Measurements from ENCODE around the gene RPS6KL1.
A peak's percentile ranks its signal among the peaks of the same experiment; 100 is the strongest.
"Not testable (repeated sequence)": the region's sequence is repeated elsewhere in the genome, so short reads cannot be mapped to it uniquely, and the experiment has no call there.

Gene RPS6KL1

GRCh38 chr14:74931744-74932143, 8.7 kb upstream of the RPS6KL1 start:
- H3K4me2 ChIP-seq (ENCODE audit: low read length); H3K9me3 ChIP-seq (replicated peaks; ENCODE audit: low read length); H3K9ac ChIP-seq (ENCODE audit: low read depth, low read length); H3K36me3 ChIP-seq (ENCODE audit: insufficient read depth, low read length); H3K27me3 ChIP-seq (ENCODE audit: control insufficient read depth, insufficient read depth, low read length); H3K4me3 ChIP-seq (ENCODE audit: low read length): not testable (repeated sequence)
- peaks cover 25% of the 10 kb centered on the region for H3K4me1 ChIP-seq (ENCODE audit: control insufficient read depth, insufficient read depth, low read length)

DNA sequence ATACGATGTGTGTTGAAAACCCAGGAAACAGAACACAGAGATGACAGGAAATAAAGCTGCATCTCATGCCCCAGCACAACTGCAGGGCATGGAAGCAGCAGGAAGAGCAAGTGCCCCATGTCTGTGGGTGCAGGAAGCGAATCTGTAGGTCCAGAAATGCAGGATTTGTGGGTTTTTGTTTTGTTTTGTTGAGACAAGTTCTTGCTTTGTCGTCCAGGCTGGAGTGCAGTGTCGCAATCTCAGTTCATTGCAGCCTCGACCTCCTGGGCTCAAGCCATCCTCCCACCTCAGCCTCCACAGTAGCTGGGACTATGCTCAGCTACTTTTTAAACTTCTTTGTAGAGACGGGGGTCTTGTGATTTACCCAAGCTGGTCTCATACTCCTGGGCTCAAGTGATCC, 6.2 kb upstream of the RPS6KL1 start:
- no peak overlapping the region for H3K9ac ChIP-seq (ENCODE audit: low read depth, low read length)
- peaks cover 6% of the 10 kb centered on the region for H3K27me3 ChIP-seq (ENCODE audit: control insufficient read depth, insufficient read depth, low read length)
- H3K4me3 ChIP-seq (ENCODE audit: low read length), result no peak overlapping the region

DNA sequence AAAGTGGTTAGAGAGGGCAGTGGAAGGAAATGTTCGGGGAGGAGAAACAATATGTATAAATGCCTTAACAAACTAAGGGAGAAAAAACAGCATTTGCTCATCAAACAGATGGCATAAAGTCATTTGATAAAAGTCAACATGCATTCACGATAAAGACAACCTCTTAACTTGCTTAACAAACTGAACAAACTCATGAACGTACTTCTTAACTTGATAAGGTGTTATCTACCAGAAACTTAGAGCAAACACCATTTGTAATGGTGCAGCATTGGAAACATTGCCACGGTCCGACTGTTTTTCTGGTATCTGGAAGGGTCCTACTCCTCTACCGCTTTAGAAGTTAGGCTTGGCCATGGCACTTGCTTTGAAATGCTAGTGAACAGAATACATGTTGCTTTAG, 4.2 kb upstream of the RPS6KL1 start:
- Histone ChIP-seq H3K4me2 (ENCODE audit: low read length) (no peak overlapping the region), H3K27me3 (ENCODE audit: control insufficient read depth, insufficient read depth, low read length) (peaks cover 6% of the 10 kb centered on the region), H3K9me3 (replicated peaks; ENCODE audit: low read length) (no peaks in the 10 kb centered on the region), H3K36me3 (ENCODE audit: insufficient read depth, low read length) (no peaks in the 10 kb centered on the region), H3K4me1 (ENCODE audit: control insufficient read depth, insufficient read depth, low read length) (peaks cover 8% of the 10 kb centered on the region), H3K9ac (ENCODE audit: low read depth, low read length) (no peak overlapping the region), H3K4me3 (ENCODE audit: low read length) (no peak overlapping the region)

More for the DNA sequence above, 6.2 kb upstream of the RPS6KL1 start:
- peaks cover 13% of the 10 kb centered on the region for H3K4me1 ChIP-seq (ENCODE audit: control insufficient read depth, insufficient read depth, low read length)
- H3K9me3 ChIP-seq (replicated peaks; ENCODE audit: low read length), result no peaks in the 10 kb centered on the region
- H3K36me3 ChIP-seq (ENCODE audit: insufficient read depth, low read length), result no peaks in the 10 kb centered on the region
- H3K4me2 ChIP-seq (ENCODE audit: low read length), result no peak overlapping the region

- Histone ChIP-seq H3K9ac (ENCODE audit: low read depth, low read length) (no peak overlapping the region), H3K4me3 (ENCODE audit: low read length) (no peak overlapping the region), H3K4me2 (ENCODE audit: low read length) (no peak overlapping the region), H3K27me3 (ENCODE audit: control insufficient read depth, insufficient read depth, low read length) (peaks cover 6% of the 10 kb centered on the region), H3K4me1 (ENCODE audit: control insufficient read depth, insufficient read depth, low read length) (peaks cover 19% of the 10 kb centered on the region), H3K9me3 (replicated peaks; ENCODE audit: low read length) (no peaks in the 10 kb centered on the region), H3K36me3 (ENCODE audit: insufficient read depth, low read length) (no peaks in the 10 kb centered on the region)
These were observed 1.0 kb upstream of the RPS6KL1 start for GRCh38 chr14:74924061-74924460.

DNA sequence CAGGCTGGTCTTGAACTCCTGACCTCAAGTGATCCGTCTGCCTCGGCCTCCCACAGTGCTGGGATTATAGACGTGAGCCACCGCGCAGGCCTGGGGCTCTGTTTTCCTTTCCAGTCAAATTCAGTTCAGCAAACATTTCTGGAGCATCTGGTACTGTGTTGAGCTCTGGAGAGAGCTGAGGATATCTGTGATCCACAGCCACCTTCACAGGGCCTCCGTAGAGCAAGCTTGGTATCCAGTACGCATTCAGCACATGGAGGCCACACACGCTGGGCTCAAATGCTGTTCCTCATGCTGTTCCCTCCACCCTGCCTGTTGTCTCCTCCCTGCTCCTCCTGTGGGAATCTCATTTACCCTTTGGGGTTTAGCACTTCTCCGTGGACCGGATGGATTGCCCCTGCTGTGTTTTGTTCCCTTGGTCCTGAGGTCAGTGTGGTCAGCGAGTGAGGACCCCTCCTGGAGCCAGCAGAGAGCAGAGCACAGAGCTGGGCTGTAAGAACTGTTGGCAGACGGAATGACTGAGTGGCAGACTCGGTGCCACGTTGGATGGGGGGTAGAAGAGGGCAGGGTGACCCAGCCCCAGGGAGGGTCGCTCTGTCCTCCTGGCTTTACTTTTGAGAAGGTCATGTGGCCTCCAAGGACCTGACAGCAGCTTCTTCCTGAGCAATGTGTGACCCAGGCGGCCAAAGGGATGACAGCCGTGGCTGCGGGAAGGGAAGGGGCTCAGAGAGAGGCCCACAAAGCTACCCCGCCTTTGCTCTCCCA, 891 bp downstream of the RPS6KL1 start:
- Histone ChIP-seq H3K4me3 (ENCODE audit: low read length) (peak overlapping the region; percentile 78), H3K27me3 (ENCODE audit: control insufficient read depth, insufficient read depth, low read length) (no peaks in the 10 kb centered on the region), H3K9me3 (replicated peaks; ENCODE audit: low read length) (no peaks in the 10 kb centered on the region), H3K36me3 (ENCODE audit: insufficient read depth, low read length) (no peaks in the 10 kb centered on the region), H3K4me1 (ENCODE audit: control insufficient read depth, insufficient read depth, low read length) (peaks cover 24% of the 10 kb centered on the region), H3K4me2 (ENCODE audit: low read length) (peak overlapping the region; percentile 89), H3K9ac (ENCODE audit: low read depth, low read length) (peak overlapping the region; percentile 61)

- Histone ChIP-seq H3K4me2 (ENCODE audit: low read length) (no peak overlapping the region), H3K4me1 (ENCODE audit: control insufficient read depth, insufficient read depth, low read length) (peaks cover 24% of the 10 kb centered on the region), H3K9ac (ENCODE audit: low read depth, low read length) (no peak overlapping the region), H3K36me3 (ENCODE audit: insufficient read depth, low read length) (no peaks in the 10 kb centered on the region), H3K27me3 (ENCODE audit: control insufficient read depth, insufficient read depth, low read length) (no peaks in the 10 kb centered on the region), H3K4me3 (ENCODE audit: low read length) (no peak overlapping the region), H3K9me3 (replicated peaks; ENCODE audit: low read length) (no peaks in the 10 kb centered on the region)
These were observed 1.9 kb downstream of the RPS6KL1 start for GRCh38 chr14:74921053-74921620.

DNA sequence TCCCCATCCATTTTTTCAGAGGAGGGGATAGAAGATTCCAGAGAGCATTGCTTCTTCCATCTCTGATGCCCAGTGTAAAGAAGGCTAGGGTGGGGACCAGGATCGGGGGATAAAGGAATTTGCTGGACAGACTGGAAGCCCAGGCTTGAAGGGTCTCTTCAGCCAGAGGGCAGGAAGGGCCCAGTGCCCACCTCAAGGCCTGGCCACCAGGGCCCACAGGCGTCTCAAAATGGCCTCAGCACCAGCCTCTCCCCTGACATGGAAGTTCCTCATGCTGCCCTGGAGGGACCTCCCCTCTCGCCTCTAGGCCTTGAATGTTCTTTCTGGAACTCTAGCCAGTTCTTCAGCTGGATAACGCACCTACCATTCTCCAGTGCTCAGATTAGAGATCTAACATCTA, 2.8 kb downstream of the RPS6KL1 start:
- H3K27me3 ChIP-seq (ENCODE audit: control insufficient read depth, insufficient read depth, low read length), result no peaks in the 10 kb centered on the region
- H3K4me2 ChIP-seq (ENCODE audit: low read length), result no peak overlapping the region
- no peaks in the 10 kb centered on the region for H3K36me3 ChIP-seq (ENCODE audit: insufficient read depth, low read length)
- no peak overlapping the region for H3K4me3 ChIP-seq (ENCODE audit: low read length)
- peaks cover 24% of the 10 kb centered on the region for H3K4me1 ChIP-seq (ENCODE audit: control insufficient read depth, insufficient read depth, low read length)
- no peaks in the 10 kb centered on the region for H3K9me3 ChIP-seq (replicated peaks; ENCODE audit: low read length)
- no peak overlapping the region for H3K9ac ChIP-seq (ENCODE audit: low read depth, low read length)

GRCh38 chr14:74919421-74920165, 3.5 kb downstream of the RPS6KL1 start:
- H3K4me1 ChIP-seq (ENCODE audit: control insufficient read depth, insufficient read depth, low read length), result peaks cover 24% of the 10 kb centered on the region
- H3K9ac ChIP-seq (ENCODE audit: low read depth, low read length), result no peak overlapping the region
- no peak overlapping the region for H3K4me2 ChIP-seq (ENCODE audit: low read length)
- no peaks in the 10 kb centered on the region for H3K27me3 ChIP-seq (ENCODE audit: control insufficient read depth, insufficient read depth, low read length)
- H3K9me3 ChIP-seq (replicated peaks; ENCODE audit: low read length), result no peaks in the 10 kb centered on the region
- no peaks in the 10 kb centered on the region for H3K36me3 ChIP-seq (ENCODE audit: insufficient read depth, low read length)
- H3K4me3 ChIP-seq (ENCODE audit: low read length), result no peak overlapping the region

- no peaks in the 10 kb centered on the region for H3K36me3 ChIP-seq (ENCODE audit: insufficient read depth, low read length)
- H3K4me1 ChIP-seq (ENCODE audit: control insufficient read depth, insufficient read depth, low read length), result peaks cover 27% of the 10 kb centered on the region
- no peak overlapping the region for H3K4me3 ChIP-seq (ENCODE audit: low read length)
- H3K4me2 ChIP-seq (ENCODE audit: low read length), result no peak overlapping the region
- no peak overlapping the region for H3K9ac ChIP-seq (ENCODE audit: low read depth, low read length)
- no peaks in the 10 kb centered on the region for H3K27me3 ChIP-seq (ENCODE audit: control insufficient read depth, insufficient read depth, low read length)
- no peaks in the 10 kb centered on the region for H3K9me3 ChIP-seq (replicated peaks; ENCODE audit: low read length)
These were observed 4.7 kb downstream of the RPS6KL1 start for GRCh38 chr14:74918380-74918779.

DNA sequence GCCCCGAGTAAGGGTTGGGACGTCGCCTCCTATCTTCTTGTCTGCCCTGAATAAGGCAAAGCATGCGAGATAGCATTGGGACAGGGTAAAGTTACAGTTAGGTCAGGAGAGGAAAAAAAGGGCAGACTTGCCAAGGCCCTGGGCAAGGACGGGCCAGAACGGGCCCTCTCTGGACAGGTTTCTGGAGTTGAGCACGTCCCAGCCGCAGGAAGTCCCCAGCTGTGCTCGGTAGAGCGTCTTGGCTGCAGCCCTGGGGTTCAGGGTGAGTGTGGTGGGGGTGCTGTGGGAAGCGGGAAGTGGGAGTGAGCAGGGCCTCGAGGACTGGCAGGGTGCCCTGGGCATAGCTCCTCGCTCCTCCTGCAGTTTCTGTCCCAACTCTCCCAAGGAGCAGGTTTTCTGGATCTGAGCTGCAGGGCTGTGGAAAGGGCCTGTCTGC, 5.4 kb downstream of the RPS6KL1 start:
- no peak overlapping the region for H3K4me2 ChIP-seq (ENCODE audit: low read length)
- H3K9ac ChIP-seq (ENCODE audit: low read depth, low read length), result no peak overlapping the region

DNA sequence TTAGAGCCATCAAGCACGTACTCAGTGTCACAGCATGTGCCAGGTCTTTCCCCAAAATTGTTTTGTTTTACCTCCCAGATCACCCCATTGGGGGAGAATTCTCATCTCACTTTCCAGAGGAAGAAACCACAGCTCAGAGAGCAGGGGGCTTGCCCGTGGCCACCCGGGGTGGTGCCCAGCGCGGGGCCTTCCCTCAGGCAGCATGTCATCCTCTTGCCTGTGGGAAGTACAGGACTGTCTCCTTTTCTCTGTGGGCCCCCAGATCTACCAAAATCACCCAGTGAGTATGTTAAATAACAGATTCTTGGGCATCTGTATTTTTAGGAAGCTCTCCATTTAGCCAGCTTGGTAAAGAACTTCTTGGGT, 5.9 kb downstream of the RPS6KL1 start:
- Histone ChIP-seq H3K4me1 (ENCODE audit: control insufficient read depth, insufficient read depth, low read length) (peaks cover 20% of the 10 kb centered on the region), H3K27me3 (ENCODE audit: control insufficient read depth, insufficient read depth, low read length) (no peaks in the 10 kb centered on the region), H3K36me3 (ENCODE audit: insufficient read depth, low read length) (no peaks in the 10 kb centered on the region)

More for the DNA sequence above, 5.4 kb downstream of the RPS6KL1 start:
- no peak overlapping the region for H3K4me3 ChIP-seq (ENCODE audit: low read length)
- H3K9me3 ChIP-seq (replicated peaks; ENCODE audit: low read length), result no peaks in the 10 kb centered on the region
- H3K36me3 ChIP-seq (ENCODE audit: insufficient read depth, low read length), result no peaks in the 10 kb centered on the region
- H3K4me1 ChIP-seq (ENCODE audit: control insufficient read depth, insufficient read depth, low read length), result peaks cover 24% of the 10 kb centered on the region
- H3K27me3 ChIP-seq (ENCODE audit: control insufficient read depth, insufficient read depth, low read length), result no peaks in the 10 kb centered on the region

More for the DNA sequence above, 5.9 kb downstream of the RPS6KL1 start:
- Histone ChIP-seq H3K4me3 (ENCODE audit: low read length) (no peak overlapping the region), H3K4me2 (ENCODE audit: low read length) (no peak overlapping the region), H3K9ac (ENCODE audit: low read depth, low read length) (no peak overlapping the region), H3K9me3 (replicated peaks; ENCODE audit: low read length) (no peaks in the 10 kb centered on the region)
